ENCODE data around the gene HHIPL2.
A peak's percentile ranks its signal among the peaks of the same experiment; 100 is the strongest.

Gene HHIPL2

GRCh38 chr1:222547944-222548671 is at the start of gene HHIPL2:
Gene HHIPL2, minus strand, starts transcription at chr1:222548104. Its CDS starts 60 bp downstream, at chr1:222548044.
- DNase-seq: no peak

GRCh38 chr1:222596696-222597095 is 48.8 kb upstream of the HHIPL2 start:
- DNase-seq: no peak

DNA sequence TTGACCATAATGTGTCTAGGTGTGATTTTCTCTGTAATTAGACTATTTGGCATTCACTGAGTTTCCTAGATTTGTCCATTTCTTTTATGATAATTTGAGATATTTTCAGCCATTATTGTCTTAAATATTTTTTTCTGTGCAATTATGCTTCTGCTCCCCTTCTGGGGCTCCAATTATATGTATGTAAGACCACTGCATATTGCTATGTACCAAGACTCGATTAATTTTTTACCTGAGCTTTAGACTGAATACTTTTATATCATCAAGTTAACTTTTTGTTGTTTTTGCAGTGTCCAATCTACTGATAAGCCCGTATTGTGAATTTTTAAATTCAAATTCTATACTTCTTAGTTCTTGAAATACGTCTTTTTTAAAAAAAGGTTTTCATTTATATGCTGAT is 46.9 kb upstream of the HHIPL2 start:
- no peak for DNase-seq

GRCh38 chr1:222592171-222592570 is 44.3 kb upstream of the HHIPL2 start:
- no peak for DNase-seq

GRCh38 chr1:222589462-222590302 is 41.8 kb upstream of the HHIPL2 start, which contains the start of gene TAF1A:
Gene TAF1A, minus strand, starts transcription at chr1:222589933.
- peak; percentile 56 for DNase-seq

GRCh38 chr1:222588135-222588534 is 40.2 kb upstream of the HHIPL2 start:
- no peak for DNase-seq

- DNase-seq: no peak
These were observed 38.9 kb upstream of the HHIPL2 start for GRCh38 chr1:222586842-222587241.

- DNase-seq: no peak
These were observed 35.2 kb upstream of the HHIPL2 start for GRCh38 chr1:222583079-222583478.

DNA sequence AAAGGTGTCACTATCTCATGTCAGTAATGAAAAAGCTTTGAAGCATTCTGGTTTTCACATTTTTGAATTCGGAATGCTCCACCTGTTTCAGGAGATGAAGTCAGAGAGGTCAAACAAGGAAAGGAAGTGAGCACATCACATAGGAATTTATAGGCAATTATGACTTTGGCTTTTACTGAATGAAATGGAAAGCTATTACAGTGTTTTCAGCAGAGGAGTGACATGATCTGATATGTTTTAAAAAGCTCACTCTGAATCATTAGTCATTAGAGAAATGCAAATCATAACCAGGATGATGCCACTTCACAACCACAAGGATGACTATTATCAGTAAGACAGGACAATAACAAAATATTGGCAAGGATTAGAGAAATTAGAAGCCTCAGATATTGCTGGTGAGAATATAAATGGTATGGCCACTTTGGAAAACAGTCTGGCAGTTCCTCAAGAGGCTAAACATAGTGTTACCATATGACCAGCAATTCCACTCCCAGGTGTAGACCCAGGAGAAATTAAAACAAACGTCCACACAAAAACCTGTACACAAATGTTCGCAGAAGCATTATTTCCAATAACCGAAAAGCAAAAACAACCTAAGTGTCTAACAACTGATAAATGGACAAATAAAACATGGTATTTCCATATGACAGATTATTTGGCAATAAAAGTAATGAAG is 34.3 kb upstream of the HHIPL2 start:
- no peak for DNase-seq

DNA sequence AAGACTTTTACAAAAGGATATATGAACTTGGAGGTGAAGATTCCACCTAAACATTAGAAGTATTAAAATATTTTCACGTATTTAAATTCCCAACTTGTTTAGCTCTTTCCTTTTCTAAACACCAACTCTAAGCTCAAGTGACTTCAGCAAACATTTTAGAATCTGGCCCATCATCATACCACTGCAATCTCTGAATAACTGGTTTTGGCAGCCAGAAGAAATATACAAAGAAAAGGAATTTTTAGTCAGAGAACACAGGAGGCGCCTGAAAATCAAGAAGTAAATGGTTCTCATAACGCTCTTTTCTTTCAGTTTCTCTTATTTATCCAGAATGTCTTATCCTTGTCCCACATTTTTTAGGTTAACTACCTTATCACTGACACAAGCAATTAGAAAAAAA is 31.4 kb upstream of the HHIPL2 start:
- no peak for DNase-seq

- DNase-seq: no peak
These were observed 22.9 kb upstream of the HHIPL2 start for GRCh38 chr1:222570837-222571236.

DNA sequence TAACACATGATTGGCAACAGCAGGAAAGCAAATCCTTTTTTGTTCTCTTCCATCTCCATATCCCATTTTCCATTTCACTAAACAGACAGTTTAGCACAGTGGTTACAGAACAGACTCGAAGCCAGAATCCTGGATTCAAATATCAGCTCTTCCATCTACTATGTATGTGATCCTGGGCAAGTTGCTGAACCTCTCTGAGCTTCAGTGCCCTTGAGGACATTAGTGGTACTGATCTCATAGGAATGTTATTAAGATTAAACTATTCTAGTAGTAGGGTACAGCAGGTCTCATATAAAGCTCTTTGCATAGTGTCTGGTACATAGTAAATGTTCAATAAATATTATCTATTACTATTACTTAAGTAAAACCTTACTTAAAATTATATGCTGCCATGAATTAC is 13.8 kb upstream of the HHIPL2 start:
- no peak for DNase-seq

- DNase-seq: no peak
These were observed 9.7 kb upstream of the HHIPL2 start for GRCh38 chr1:222557574-222557973.

- DNase-seq: no peak
These were observed 9.2 kb upstream of the HHIPL2 start for GRCh38 chr1:222557148-222557547.

GRCh38 chr1:222555992-222556615 is 8.2 kb upstream of the HHIPL2 start:
- DNase-seq: no peak

DNA sequence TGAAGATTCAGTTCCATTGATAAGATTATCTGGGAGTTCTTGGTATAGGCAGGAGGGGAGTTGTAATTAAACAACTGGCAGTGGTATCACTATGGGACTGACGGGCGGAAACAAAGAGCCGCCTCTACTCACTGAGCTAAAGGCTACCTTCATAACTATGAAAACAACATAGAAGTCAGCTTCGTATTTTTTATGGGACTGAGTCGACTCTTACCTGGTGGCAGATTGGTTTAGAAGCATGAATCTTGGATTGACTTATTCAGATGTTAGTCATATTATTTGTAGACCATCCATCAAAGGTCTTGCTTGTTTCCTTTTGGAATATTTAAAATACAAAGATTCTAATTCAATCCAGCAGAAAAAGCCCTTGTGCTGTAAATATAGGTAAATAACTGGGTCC is 6.3 kb upstream of the HHIPL2 start:
- no peak for DNase-seq

DNA sequence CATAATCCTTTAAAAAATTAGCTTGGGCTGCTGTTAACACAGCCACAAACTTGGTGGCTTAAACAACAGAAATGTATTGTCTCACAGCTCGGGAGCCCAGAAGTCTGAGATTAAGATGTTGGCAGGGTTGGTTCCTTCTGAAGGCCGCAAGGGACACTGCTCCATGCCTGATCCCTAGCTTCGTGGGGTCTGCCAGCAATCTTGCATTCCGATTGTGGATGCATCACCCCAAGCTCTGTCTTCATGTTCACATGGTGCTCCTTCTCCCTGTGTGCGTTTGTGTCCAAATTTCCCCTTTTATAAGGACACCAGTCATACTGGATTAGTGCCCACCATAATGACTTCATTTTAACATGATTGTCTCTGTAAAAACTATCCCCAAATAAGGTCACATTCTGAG is 5.0 kb upstream of the HHIPL2 start:
- DNase-seq: no peak

DNA sequence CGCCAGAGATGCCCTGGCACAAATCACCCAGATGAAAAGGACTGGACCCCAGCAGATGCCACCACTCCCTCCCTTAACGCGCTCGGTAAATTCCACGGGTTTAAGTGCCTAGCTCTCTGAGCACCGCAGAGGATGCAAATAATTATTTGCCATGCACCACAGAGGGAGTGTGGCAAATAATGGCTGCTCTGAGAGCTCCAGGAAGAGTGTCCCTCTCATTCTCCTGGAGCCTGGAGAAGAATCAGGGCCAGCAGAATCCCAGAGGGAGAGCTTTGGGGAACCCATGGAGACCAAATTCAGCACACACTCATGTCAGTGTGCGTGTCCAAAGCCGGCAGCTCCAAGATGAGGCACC is 667 bp downstream of the HHIPL2 start:
- DNase-seq: no peak

DNA sequence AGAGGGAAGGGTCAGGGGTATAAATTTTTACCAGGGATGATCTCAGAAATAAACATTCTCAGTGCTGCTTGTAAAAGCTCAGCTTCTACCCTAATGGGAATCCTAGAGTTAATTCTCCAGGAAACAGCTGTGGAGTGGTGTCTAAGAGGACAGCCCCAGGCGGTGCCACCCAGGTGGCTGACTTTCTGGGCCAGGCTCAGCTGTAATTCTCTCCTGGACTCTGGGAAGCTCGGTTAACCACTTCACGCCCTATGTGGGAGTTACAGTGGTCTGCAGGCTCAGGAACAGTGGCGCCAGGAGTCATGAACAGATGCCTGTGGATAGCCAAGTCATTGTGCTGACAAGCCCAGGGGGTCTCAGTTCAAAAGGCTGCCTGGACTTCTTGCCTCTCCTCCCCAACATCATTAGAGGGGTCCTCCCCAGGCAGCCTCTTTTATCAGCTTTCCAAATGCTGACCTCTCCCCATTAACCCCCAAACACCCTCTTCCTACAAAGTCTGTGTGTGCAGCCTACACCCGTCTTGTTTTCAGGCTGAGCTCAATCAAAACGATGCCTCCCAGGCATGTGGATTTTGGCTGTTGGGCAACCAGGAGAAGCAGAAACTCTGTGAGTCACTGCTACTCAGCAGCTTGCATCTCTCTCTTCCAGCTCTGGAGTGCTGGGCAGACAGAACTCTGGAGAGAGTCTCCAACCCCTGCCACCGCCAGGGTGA is 1.2 kb downstream of the HHIPL2 start:
- DNase-seq: peak; percentile 85

GRCh38 chr1:222546091-222546490 is 1.8 kb downstream of the HHIPL2 start:
- DNase-seq: no peak

DNA sequence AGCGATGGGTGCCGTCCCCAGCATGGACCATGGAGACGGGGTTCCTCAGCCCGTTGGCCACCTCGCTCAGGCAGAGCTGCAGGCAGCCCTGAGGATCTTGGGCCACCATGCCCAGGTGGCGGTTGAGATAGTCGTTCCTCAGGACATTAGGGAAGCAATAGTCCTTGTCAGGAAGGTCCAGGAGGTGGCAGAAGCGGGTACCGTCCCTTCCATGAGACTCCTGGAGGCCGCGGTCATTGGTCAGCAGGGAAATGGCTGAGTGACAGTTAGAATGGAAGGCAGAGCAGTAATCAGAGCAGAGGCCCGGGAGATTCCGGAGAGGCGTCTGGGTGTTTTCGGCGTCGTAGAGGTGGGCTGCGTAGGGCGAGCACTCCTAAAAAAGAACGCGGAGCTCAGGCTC is 4.1 kb downstream of the HHIPL2 start:
- DNase-seq: no peak

GRCh38 chr1:222540598-222540995 is 7.3 kb downstream of the HHIPL2 start:
- DNase-seq: no peak
